NCI-H2171 treated with DMSO at 0.1 percent for 48 hours (cell line): ENCODE data around the gene FRMD3.

Source experiments
- DNase-seq: peaks from one replicate; lab custom pipeline; 2025; lab: John Stamatoyannopoulos, UW

The FRMD3 gene

DNA sequence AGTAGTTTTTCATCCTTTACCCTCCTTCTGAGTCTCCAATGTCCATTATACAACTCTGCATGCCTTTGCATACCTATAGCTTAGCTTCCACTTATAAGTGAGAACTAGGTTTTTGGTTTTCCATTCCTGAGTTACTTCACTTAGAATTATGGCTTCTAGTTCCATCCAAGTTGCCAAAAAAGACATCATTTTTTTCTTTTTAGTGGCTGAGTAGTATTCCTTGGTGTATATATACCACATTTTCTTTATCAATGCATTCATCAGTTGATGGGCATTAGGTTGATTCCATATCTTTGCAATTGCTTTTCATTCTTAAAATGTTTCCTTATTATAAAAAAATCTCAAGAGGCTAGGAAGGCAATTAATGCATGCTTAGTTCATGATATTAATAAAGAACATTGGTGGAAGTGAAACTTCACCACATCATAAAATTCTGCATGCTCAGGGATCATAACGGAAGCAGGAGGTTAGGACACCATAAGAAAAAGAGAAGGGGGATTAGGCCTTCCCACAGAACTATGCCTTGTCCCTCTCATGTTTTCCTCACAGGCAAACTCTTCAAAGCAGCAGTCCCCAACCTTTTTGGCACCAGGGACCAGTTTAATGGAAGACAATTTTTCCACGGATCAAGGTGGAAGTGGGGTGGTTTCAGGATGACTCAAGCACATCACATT lies 105.2 kb downstream of the FRMD3 start:
- DNase-seq = no peak

DNA sequence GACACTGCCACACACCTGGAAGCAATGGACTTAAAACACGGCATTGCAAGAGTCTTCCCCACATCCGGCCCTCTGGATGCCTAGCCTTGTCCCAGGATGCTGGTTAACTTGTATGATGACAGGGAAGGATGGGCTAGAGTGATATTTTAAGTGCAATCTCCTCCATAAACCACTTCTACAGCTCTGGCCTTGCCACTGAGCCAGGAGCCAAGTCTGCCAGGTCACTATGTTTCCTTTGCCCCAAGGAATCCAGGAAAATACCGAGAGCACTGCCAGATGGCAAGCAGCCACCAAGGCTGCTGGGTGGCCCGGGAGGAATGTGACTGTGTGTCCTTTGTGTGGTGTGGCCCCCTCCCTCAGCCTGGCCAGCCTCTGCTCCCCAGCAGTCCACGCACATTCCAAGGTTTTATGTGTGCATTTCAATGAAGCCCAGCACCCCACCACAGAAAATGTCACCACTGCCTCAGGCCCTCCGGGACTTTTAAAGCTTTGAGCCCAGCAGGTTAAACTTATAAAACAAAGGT lies 106.0 kb downstream of the FRMD3 start:
- DNase-seq = no peak

DNA sequence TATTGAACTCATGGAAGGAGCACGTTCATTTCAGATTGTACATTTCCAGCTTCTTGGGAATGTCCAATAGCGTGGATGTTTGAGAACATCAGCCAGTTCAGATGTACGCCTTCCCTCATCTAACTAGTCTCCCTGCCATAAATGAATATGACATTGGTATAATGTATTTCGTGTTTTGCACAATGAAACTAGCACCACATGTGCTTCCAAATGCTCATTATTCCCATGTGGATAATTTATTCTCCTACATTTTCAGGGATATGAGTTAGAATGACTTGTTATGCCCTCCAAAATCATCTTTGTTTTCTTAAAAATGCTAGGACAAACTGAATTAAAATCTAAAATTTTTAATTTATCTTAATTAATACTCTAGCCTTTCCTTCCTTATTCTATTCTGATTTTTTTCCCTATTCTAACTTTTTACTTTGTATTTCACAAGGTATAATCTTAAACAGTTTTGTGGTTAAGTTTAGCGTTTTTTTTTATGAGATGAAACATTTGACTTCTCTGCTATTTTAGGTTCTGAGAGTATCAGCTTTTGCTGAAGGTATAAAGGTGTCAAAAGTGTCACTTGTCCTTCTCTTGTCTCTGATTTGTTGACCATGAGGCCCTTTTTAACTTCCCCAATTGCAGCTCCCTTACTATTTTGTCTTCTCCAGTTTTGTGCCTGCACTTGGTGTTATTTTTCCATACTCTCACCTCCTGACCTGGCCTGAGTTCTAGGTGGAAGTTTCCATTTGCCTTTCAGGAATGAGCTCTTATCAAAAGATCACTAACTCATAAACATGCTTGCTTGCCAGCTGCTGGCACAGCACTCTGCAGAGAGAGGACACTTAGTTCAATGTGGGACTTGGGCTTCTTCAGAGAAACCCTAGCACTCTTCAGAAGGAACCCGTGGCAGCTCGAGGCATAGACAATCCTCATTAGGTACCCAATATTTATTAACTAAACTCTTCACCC lies 106.8 kb downstream of the FRMD3 start:
- no peak for DNase-seq

DNA sequence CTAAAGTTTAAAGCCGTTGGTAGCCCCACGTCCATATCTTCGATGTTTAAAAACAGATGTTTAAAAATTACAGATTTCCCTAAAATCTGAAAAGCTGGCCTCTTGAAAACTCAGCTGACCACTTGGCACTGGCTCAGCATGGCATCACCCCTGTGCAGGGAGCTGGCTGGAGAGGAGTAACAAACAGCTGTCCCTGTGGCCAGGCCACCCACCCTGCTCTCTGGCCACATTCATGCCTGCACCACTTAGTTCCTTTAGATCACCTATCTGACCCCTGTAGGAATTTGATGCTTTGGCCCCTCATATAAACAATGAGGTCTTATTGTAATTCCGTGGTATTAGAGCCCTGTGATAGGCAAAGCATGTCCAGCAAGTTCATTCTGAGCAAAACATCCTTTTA lies 107.5 kb downstream of the FRMD3 start:
- DNase-seq = no peak

DNA sequence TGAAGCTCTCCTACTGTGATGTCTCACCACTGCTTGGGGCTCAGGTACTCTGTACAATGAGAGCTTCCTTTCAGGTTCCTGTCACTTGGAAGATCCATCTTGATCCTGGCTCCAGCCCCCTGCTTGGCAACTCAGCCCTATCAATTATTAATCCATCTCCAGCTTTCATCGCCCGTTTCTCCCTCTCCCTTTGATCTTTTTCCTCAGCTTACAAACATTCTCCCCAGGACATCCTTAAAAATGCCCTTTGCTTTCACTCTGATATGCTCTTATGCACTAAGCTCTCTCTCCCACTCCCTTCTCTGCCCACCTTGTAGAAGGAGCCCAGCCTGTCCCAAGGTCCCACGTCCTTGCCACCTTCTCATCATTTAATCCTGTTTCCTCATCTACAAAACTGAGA lies 109.0 kb downstream of the FRMD3 start:
- DNase-seq = no peak

DNA sequence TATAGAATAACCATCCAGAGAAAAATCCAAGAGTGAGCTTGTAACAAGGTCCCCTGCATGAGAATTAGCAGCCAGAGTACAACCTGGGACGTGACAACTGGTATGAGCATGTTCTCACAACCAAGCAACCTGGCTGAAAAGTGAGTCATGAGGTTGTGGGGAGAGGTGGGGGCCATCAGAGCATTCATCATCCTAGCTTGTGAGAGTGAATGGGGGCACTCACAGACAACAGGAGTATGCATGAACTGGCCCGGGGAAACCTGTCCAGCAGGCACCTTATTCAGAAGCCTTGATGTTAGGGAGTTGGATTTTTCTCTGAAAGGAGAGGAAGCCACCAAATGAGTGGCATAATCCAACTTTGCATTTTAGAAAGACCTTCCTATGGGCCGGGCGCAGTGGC lies 113.0 kb downstream of the FRMD3 start:
- DNase-seq = peak; percentile 32

DNA sequence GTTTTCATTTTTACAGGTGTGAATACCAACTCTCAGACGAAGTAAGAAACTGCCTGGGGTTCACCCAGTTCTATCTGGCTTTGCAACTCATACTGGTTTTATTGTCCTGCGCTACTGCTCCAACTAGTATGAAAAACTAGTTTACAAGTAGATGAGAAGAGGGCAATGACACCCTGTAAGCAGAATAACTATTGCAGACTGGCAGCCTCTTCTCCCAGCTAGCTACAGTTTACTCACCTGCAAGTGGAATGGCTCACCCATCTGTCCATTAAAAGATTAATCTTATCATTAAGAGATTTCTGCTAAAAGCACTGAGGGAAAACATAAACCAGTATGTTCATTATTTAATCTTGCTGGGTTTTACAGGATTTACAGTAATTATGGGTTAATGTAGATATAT lies 113.4 kb downstream of the FRMD3 start:
- DNase-seq = no peak

DNA sequence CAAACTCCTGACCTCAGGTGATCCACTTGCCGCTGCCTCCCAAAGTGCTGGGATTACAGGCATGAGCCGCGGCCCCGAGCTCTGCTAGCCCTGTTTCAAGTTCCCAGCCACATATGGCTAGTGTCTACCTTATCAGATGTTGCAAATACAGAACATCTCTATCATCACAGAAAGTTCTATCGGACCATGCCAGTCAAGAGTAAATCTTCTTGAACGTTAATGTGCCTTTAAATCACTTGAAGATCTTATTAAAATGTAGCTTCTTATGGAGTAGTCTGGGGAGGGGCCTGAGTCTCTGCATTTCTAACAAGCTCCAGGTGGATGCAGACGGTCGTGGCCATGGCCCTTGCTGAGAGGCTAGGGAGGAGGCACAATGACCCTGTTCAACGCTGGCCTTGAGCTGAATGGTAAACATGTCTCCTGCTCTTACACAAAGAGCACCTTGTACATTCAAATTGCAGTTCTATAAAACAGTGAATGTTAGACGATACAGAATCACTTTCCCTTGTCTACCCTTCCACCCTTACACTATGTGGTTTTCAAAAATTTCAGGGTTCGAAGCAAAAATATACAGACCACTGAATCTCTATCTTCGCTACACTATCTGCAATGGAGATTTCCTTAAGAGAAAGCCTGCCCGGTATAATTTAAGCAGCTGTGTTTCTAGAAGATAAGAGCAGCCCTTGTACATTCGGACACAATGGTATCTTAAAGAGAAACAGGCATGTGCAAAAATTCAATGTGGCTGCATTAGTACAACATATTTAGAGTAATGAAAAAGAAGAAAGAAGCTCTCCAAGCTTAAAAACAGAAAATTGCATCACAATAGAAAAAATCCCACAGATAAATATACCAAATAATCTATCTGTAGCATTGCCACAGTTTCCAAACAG lies 114.1 kb downstream of the FRMD3 start:
- DNase-seq = no peak

DNA sequence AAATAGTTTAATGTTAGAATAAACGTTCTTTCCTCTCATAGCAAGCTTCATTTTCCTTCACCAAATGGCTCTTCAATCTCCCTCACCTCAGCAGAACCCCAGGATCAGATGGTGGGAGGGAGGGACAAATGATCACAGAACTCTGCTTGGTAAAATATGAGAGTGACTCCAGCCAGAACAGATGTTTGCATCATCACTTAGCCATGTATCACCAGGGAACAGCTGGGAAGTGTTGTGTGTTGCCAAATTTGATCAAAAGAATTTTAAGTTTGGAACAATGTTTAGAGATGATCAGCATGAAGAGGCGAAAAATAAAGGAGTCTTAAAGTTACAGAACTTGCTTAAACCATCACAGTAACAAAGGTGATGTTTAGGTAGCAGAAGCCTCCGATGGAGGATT lies 115.7 kb downstream of the FRMD3 start:
- peak; percentile 30 for DNase-seq

DNA sequence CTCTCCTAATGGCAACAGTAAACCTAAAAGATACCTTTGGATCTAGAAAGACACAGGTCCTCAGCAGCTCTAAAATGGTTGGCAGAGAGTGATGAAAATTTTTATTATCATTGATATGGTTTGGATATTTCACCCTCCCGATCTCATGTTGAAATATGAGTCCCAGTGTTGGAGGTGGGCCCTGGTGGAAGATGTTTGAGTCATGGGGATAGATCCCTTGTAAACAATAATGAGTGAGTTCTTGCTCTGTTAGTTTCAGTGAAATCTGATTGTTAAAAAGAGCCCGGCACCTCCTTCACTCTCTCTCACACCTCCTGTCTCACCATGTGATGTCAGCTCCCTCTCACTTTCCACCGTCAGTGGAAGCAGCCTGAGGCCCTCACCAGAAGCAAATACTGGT lies 117.7 kb downstream of the FRMD3 start:
- DNase-seq = peak; percentile 37

DNA sequence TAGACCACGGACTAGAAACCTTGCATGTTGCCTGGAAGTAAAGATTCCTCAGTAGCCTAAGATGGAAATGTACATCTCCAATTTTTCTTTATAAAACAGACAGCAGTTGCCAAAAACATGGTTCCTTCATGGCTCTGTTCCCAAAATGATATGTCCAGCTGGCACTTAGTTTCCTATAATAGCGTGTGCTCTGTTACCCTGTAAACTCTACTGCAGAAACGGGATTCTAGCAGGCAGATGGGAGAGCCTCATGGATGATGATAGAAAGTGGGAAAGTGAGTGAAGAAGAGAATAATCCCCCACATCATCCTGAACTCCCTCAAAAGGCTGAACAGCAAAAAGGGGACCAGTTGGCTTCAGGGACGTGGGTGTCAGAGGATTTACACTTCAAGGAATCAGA lies 118.2 kb downstream of the FRMD3 start:
- peak; percentile 89 for DNase-seq

DNA sequence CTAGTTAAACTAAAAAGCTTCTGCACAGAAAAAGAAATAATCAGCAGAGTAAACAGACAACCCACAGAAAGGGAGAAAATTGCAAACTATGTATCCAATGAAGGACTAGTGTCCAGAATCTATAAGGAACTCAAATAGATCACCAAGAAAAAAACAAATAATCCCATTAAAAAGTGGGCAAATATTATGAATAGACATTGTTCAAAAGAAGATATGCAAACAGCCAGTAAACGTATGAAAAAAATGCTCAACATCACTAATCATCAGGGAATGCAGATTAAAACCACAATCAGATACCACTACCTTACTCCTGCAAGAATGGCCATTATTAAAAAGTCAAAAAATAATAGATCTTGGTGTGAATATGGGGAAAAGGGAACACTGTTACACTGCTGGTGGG lies 119.9 kb downstream of the FRMD3 start:
- no peak for DNase-seq

DNA sequence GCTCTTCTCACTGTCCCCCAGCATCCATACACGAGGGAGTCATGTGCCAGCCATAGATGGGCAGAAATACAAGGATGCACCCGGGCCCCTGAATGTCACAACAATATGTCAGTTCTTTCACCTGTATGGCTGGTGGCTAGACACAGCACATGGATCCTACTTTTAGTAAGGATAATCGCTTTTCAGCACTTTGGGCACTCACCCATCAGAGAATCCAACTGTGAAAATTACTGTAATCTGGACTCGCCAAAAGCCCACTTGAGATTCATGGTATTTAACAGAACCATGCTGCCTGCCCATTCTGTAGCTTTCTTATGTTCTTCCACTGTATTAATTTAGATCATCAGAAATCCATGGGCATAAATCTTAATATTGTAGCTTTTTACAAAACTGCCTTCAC lies 124.8 kb downstream of the FRMD3 start:
- no peak for DNase-seq

DNA sequence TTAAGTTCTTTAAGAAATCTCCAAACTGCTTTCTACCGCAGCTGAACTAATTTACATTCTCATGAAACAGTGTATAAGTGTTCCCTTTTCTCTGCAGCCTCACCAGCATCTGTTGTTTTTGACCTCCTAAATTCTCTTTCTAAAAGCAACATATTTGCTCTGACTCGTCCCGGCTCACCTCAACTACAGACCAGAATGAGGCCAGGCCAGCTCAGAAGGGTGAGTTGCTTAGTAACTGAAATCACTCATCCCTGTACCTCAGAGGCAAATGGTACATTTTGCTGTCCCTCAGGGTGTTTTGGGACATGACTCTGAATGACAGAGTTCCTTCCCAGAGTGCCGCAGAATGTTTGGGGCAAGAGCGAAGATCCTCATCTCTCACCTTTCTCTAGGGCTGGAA lies 127.5 kb downstream of the FRMD3 start:
- DNase-seq = no peak

DNA sequence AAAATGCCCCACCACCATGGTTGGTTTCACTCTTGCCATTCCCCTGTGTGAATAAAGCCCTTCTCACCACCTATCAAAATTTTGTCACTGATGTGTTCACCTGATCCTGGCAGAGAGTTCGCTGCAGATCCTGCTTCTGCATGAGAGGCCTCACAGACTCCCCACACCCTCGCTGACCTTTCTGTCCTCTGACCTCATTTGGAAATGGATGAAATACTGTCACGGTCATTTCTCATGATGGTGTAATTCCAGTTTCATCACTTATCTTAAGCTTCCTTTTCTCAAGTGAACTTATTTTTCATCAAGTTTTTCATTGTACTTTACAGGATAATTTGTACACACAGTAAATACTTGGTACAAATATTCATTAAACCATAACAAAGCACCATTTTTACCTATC lies 131.3 kb downstream of the FRMD3 start:
- DNase-seq = no peak

DNA sequence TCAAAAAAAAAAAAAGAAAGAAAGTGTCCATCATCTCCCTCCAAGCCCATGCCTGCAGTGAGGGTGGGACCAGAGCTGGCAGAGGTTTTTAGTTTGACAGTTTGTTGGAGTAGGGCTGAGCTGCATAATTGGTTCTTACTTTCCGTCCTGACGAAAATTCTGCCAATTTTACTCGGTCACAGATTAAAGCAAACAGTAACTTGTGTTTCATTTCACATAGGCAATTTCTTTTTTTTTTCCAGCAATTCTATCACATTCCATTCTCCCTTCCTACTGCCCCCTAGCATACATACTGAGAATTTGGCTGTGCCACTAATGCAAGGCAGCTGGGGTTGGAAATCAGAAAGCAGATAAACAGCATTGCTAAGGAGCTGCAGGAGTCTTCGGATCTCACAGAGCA lies 132.4 kb downstream of the FRMD3 start:
- DNase-seq = no peak

DNA sequence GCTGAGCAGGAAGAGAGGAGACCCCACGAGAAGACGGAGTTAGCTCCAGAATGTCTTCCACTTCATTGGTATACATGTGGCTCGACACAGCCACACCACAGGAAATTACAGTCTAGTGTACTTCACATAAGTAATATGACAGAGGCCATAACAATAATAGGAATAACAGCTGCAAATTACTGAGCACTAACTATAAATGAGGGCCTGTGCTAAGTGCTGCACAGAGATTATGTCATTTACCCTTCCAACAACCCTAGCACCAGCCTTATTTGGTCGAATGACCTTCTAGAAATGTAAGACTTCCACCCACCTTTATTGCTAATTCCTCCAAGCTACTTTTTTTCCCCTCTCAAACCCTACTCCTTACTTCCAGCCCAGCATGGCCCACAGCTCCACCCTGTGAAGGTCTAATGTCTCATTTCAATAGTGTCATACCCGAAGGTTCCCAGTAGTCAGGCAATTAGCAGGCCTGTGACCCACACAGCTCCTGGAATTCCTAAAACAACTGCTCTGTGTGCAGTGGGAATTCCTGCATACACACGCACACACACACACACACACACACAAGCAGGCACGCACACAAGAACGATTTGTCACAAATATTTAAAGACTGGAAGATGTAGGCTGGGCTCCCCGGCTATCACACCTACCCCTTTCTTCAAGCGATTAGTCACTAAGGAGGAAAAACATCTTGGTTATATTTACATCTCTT lies 134.5 kb downstream of the FRMD3 start:
- DNase-seq = no peak

DNA sequence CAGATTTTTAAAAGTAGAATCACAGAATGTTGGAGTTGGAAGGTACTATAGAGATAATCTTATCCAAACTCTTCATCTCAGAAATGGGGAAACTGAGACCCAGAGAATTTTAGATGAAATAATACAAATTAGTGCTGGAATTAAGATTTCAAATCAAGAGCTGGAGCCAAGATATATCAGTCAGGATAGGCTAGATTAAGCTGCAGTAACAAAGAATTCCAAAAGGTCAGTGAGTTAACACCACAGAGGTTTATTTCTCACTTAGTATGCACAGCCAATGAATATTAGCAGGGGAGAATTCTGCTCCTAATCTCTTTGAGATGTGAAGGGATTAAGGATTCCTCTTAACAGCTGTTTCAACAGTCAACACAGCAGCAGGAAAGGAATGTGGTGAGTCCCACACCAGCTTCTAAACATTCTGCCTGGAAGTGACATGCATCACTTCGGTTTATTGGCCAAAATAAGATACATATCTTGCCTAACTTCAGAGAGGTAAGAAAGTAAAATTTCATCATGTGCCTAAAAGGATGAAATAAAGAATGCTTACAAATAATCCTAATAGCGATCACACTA lies 136.8 kb downstream of the FRMD3 start:
- no peak for DNase-seq

DNA sequence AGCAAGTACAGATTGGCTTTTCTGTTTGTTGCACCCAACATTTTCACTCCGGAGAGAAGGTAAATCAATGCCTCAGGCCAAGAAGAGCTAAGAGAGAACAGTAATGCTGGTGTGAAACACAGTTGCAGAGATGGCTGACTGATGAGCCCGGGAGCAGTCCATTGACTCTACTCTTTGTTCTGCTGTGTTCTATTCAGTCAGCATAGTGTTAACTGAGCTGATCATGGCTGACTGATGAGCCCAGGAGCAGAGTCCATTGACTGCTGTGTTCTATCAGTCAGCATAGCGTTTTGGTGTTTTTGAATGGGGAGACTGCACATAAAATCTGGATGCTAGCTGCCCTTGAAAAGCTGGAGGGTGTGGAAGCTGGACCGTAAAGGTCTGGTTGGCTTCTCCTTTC lies 141.4 kb downstream of the FRMD3 start:
- no peak for DNase-seq

DNA sequence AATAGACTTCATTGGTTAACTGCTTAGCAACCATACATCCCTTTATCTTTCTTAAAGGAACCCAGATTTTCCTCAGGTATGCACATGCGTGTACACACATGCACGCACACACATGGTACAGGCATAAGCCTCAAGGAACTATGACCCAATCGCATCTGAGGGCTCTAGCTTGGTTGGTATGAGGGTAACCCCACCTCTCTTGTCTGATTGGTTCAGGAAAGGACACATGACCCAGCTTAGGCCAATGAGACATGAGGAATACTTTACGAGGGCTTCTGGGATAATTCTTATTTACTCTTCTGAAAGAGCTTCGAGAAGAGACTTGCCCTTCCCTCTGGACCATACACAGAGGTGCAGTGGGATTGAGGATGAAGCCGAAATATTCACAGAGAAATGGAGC lies 141.9 kb downstream of the FRMD3 start:
- DNase-seq = no peak

DNA sequence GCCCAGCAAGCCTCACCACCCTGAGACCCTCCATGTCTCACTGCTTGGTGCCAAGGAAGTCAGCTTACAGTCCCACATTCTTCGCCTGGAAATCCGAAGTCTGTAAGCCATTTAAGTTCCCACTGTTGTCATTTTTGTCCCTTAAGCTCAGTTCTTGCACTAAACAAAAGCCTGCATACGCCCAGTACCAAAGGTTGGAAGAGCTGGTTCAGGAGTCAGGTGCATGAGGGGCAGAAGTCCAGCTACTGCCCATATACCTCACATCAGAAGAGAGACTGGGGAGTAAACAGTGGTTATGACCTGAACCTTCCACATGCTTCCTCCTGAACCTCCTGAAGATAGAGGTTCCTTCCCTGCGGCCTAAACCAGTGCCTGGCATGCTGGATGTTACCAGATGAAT lies 146.0 kb downstream of the FRMD3 start:
- no peak for DNase-seq
